HEK293 (cell line): ENCODE results near the gene ITPRIPL1.

Source experiments
- OSR2 ChIP-seq: fragments of 450-650 bp; formaldehyde crosslinking; IDR thresholded peaks from 2 replicates; pipeline ENCODE4 v1.5.1; 2016; ENCODE audit warnings: missing biosample characterization, missing genetic modification characterization
- SP7 ChIP-seq: fragments of 450-650 bp; formaldehyde crosslinking; IDR thresholded peaks from 2 replicates; pipeline ENCODE4 v1.5.1; 2016; ENCODE audit warnings: missing biosample characterization, missing genetic modification characterization
- TCF7L2 ChIP-seq: IDR thresholded peaks from 2 replicates; pipeline ENCODE4 v1.6.1; 2011; ENCODE audit warnings: low read depth, mild to moderate bottlenecking, inconsistent platforms, low read length, moderate library complexity, borderline replicate concordance
- ZNF140 ChIP-seq: fragments of 450-650 bp; formaldehyde crosslinking; IDR thresholded peaks from 2 replicates; pipeline ENCODE4 v1.5.1; 2016; ENCODE audit warnings: missing biosample characterization, missing genetic modification characterization
- ZNF274 ChIP-seq, 2 experiments: fragments of 200-500 bp in 1 of 2; fragments of 450-650 bp in 1 of 2; sonication (Bioruptor generic) in 1 of 2; formaldehyde crosslinking in 1 of 2; IDR thresholded peaks; 2 replicates each; pipeline versions ENCODE4 v1.5.1 to v1.6.1; 2014 to 2016; ENCODE audit warnings: borderline replicate concordance in 1 of 2, inconsistent platforms in 1 of 2, low read length in 1 of 2, missing biosample characterization in 1 of 2, missing genetic modification characterization in 1 of 2
- ZNF423 ChIP-seq: fragments of 450-650 bp; formaldehyde crosslinking; IDR thresholded peaks from 2 replicates; pipeline ENCODE4 v1.5.1; 2016; ENCODE audit warnings: missing biosample characterization, missing genetic modification characterization
- ZNF544 ChIP-seq: fragments of 450-650 bp; formaldehyde crosslinking; IDR thresholded peaks from 2 replicates; pipeline ENCODE4 v1.5.0; 2017; ENCODE audit warnings: missing biosample characterization, missing genetic modification characterization
- TF ChIP-seq, protein P1 (sequence below): fragments of 450-650 bp; formaldehyde crosslinking; IDR thresholded peaks from 2 replicates; pipeline ENCODE4 v1.5.1; 2016; ENCODE audit warnings: missing biosample characterization, missing genetic modification characterization
- TF ChIP-seq, protein P2 (sequence below): fragments of 450-650 bp; formaldehyde crosslinking; IDR thresholded peaks from 2 replicates; pipeline ENCODE4 v1.5.1; 2016; ENCODE audit warnings: missing biosample characterization, missing genetic modification characterization
- TF ChIP-seq, protein P3 (sequence below): fragments of 450-650 bp; IDR thresholded peaks from 2 replicates; pipeline ENCODE4 v1.5.1; 2018; ENCODE audit warnings: missing biosample characterization, missing genetic modification characterization

DNA sequence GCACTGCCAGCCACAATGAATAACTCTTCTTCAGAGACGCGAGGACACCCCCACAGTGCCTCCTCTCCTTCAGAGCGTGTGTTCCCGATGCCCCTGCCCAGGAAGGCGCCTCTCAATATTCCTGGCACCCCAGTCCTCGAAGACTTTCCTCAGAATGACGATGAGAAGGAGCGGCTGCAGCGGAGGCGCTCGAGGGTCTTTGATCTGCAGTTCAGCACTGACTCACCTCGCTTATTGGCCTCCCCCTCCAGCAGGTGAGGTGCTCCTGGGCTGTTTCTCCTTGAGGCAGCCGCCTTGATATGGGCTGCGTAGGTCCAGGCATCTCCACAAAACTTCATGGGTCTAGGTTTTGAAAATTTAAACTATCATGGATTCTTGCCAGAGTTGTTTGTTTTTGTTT lies 16.5 kb downstream of the ITPRIPL1 start:
- no peak for TF ChIP-seq TCF7L2
- TF ChIP-seq, protein P1, sequence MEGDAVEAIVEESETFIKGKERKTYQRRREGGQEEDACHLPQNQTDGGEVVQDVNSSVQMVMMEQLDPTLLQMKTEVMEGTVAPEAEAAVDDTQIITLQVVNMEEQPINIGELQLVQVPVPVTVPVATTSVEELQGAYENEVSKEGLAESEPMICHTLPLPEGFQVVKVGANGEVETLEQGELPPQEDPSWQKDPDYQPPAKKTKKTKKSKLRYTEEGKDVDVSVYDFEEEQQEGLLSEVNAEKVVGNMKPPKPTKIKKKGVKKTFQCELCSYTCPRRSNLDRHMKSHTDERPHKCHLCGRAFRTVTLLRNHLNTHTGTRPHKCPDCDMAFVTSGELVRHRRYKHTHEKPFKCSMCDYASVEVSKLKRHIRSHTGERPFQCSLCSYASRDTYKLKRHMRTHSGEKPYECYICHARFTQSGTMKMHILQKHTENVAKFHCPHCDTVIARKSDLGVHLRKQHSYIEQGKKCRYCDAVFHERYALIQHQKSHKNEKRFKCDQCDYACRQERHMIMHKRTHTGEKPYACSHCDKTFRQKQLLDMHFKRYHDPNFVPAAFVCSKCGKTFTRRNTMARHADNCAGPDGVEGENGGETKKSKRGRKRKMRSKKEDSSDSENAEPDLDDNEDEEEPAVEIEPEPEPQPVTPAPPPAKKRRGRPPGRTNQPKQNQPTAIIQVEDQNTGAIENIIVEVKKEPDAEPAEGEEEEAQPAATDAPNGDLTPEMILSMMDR (tag by site-specific recombination), result no peak
- TF ChIP-seq, protein P2, sequence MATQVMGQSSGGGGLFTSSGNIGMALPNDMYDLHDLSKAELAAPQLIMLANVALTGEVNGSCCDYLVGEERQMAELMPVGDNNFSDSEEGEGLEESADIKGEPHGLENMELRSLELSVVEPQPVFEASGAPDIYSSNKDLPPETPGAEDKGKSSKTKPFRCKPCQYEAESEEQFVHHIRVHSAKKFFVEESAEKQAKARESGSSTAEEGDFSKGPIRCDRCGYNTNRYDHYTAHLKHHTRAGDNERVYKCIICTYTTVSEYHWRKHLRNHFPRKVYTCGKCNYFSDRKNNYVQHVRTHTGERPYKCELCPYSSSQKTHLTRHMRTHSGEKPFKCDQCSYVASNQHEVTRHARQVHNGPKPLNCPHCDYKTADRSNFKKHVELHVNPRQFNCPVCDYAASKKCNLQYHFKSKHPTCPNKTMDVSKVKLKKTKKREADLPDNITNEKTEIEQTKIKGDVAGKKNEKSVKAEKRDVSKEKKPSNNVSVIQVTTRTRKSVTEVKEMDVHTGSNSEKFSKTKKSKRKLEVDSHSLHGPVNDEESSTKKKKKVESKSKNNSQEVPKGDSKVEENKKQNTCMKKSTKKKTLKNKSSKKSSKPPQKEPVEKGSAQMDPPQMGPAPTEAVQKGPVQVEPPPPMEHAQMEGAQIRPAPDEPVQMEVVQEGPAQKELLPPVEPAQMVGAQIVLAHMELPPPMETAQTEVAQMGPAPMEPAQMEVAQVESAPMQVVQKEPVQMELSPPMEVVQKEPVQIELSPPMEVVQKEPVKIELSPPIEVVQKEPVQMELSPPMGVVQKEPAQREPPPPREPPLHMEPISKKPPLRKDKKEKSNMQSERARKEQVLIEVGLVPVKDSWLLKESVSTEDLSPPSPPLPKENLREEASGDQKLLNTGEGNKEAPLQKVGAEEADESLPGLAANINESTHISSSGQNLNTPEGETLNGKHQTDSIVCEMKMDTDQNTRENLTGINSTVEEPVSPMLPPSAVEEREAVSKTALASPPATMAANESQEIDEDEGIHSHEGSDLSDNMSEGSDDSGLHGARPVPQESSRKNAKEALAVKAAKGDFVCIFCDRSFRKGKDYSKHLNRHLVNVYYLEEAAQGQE (tag by site-specific recombination), result no peak
- TF ChIP-seq ZNF544 (tag by site-specific recombination), result no peak
- TF ChIP-seq ZNF423 (tag by site-specific recombination), result no peak
- no peak for TF ChIP-seq OSR2 (tag by site-specific recombination)
- TF ChIP-seq ZNF140 (tag by site-specific recombination), result no peak
- no peak for TF ChIP-seq ZNF274 (IDR thresholded peaks at IDR 0.05; ENCODE audit: low read length)
- no peak for TF ChIP-seq ZNF274 (tag by site-specific recombination; IDR thresholded peaks at IDR 0.05; ENCODE audit: borderline replicate concordance)
- TF ChIP-seq, protein P3, sequence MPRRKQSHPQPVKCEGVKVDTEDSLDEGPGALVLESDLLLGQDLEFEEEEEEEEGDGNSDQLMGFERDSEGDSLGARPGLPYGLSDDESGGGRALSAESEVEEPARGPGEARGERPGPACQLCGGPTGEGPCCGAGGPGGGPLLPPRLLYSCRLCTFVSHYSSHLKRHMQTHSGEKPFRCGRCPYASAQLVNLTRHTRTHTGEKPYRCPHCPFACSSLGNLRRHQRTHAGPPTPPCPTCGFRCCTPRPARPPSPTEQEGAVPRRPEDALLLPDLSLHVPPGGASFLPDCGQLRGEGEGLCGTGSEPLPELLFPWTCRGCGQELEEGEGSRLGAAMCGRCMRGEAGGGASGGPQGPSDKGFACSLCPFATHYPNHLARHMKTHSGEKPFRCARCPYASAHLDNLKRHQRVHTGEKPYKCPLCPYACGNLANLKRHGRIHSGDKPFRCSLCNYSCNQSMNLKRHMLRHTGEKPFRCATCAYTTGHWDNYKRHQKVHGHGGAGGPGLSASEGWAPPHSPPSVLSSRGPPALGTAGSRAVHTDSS (tag by site-specific recombination), result no peak
- no peak for TF ChIP-seq SP7 (tag by site-specific recombination)
